ENCODE data around the gene SUGP2. TPM values are rescaled to one million over a fixed set of nuclear protein-coding genes. Genes with fewer than 3 reads are reported as not detected.

SUGP2 gene
- total RNA-seq, 4 donors from 2014 or later = 16.7 to 36.2 (median 21.5) TPM

GRCh38 chr19:19054315-19054938 lies 21.1 kb upstream of the SUGP2 start:
- no peak for DNase-seq
- H3K27me3 ChIP-seq = no peaks in the 10 kb centered on the region
- intact Hi-C loops (cut with DNase I) = no loop called here
- no peaks in the 10 kb centered on the region for H3K9me3 ChIP-seq
- WGBS, 2 donors = 97 to 100% methylated on average over 4 to 6 of the region's 15 CpGs
- H3K4me1 ChIP-seq = no peaks in the 10 kb centered on the region
- H3K36me3 ChIP-seq = peaks cover 28 to 99% (median 35%) of the 10 kb centered on the region in 3 donors
- TF ChIP-seq POLR2A (IDR thresholded peaks at IDR 0.05) = no peak
- TF ChIP-seq CTCF (IDR thresholded peaks at IDR 0.05) = no peak
- H3K27ac ChIP-seq = no peak overlapping the region
- H3K4me3 ChIP-seq = no peak overlapping the region

- Histone ChIP-seq H3K36me3 (peaks cover 28 to 98% (median 35%) of the 10 kb centered on the region in 3 donors), H3K4me3 (no peak overlapping the region), H3K4me1 (no peaks in the 10 kb centered on the region), H3K9me3 (no peaks in the 10 kb centered on the region), H3K27me3 (no peaks in the 10 kb centered on the region), H3K27ac (no peak overlapping the region)
- peak; percentile 40 to 68 (median 60) for TF ChIP-seq CTCF (IDR thresholded peaks at IDR 0.05)
- TF ChIP-seq POLR2A (IDR thresholded peaks at IDR 0.05) = no peak
- 86 to 93% methylated on average over 10 to 20 of the region's 25 CpGs for WGBS, 2 donors
- intact Hi-C loops (cut with DNase I) = no loop called here
- no peak for DNase-seq
Observed at GRCh38 chr19:19053508-19054314, 20.4 kb upstream of the SUGP2 start.

GRCh38 chr19:19052921-19053320 lies 19.6 kb upstream of the SUGP2 start:
- Histone ChIP-seq H3K36me3 (peaks cover 24 to 98% (median 32%) of the 10 kb centered on the region in 3 donors), H3K27ac (no peak overlapping the region), H3K9me3 (no peaks in the 10 kb centered on the region), H3K4me3 (no peak overlapping the region), H3K27me3 (no peaks in the 10 kb centered on the region), H3K4me1 (no peaks in the 10 kb centered on the region)
- DNase-seq = no peak
- intact Hi-C loops (cut with DNase I) = no loop called here
- no peak for TF ChIP-seq CTCF (IDR thresholded peaks at IDR 0.05)
- TF ChIP-seq POLR2A (IDR thresholded peaks at IDR 0.05) = no peak
- WGBS, 2 donors = 17% methylated on average over 1 of the region's 1 CpG; no CpG with 5 or more reads in 1 of the 2 donors

- Histone ChIP-seq H3K4me3 (no peak overlapping the region), H3K4me1 (no peaks in the 10 kb centered on the region), H3K36me3 (peaks cover 18 to 97% (median 21%) of the 10 kb centered on the region in 3 donors), H3K9me3 (no peaks in the 10 kb centered on the region), H3K27me3 (no peaks in the 10 kb centered on the region), H3K27ac (no peak overlapping the region)
- WGBS, 2 donors = 91% methylated on average over 9 of the region's 20 CpGs; no CpG with 5 or more reads in 1 of the 2 donors
- intact Hi-C loops (cut with DNase I) = no loop called here
- no peak for TF ChIP-seq CTCF (IDR thresholded peaks at IDR 0.05)
- no peak for TF ChIP-seq POLR2A (IDR thresholded peaks at IDR 0.05)
- DNase-seq = no peak
Observed at GRCh38 chr19:19051478-19052213, 18.3 kb upstream of the SUGP2 start.
